Left lung (tissue), 10 donors: ENCODE data around the gene C1QTNF9B. TPM values are rescaled to one million over a fixed set of nuclear protein-coding genes. Genes with fewer than 3 reads are reported as not detected.

Experiments
- ATAC-seq: fragments of 200-7000 bp; cut with Tn5 transposase; one replicate; pipeline ENCODE4 v1.9.1; 2020; ENCODE audit warnings: moderate library complexity
- DNase-seq, 4 donors: peaks; one replicate each; pipeline ENCODE4 v3.0.0-alpha.2; 2013 to 2020
- H3K27ac ChIP-seq, 2 donors: fragments of 200-600 bp; sonication (generic) in 1 of 2; one replicate each; pipeline versions ENCODE4 v1.5.0 to v1.8.0; 2020 to 2021
- H3K27me3 ChIP-seq, 2 donors: fragments of 200-600 bp; sonication (generic) in 1 of 2; one replicate each; pipeline versions ENCODE4 v1.5.0 to v1.8.0; 2020 to 2021
- H3K36me3 ChIP-seq, 2 donors: fragments of 200-600 bp; sonication (generic) in 1 of 2; one replicate each; pipeline versions ENCODE4 v1.5.0 to v1.8.0; 2020 to 2021
- H3K4me1 ChIP-seq, 2 donors: fragments of 200-600 bp; one replicate each; pipeline ENCODE4 v1.8.0; 2021
- H3K4me3 ChIP-seq, 2 donors: fragments of 200-600 bp; sonication (generic) in 1 of 2; one replicate each; pipeline versions ENCODE4 v1.5.0 to v1.8.0; 2020 to 2021; ENCODE audit warnings: mild to moderate bottlenecking in 1 of 2
- H3K9me3 ChIP-seq, 2 donors: fragments of 200-600 bp; sonication (generic) in 1 of 2; one replicate each; pipeline versions ENCODE4 v1.5.0 to v1.8.0; 2020 to 2021
- intact Hi-C, 2 donors: fragments of 100-400 bp; cut with DNase I; formaldehyde crosslinking; loops; one replicate each; pipeline versions ENCODE4 v1.11.2 to v1.14.2; 2022
- polyA plus RNA-seq, 6 donors: library from polyadenylated mRNA; unstranded; fragments of 120-200 nt; gene quantifications; one replicate each; pipeline ENCODE4 v1.2.1, GENCODE V29; 2013; ENCODE audit not compliant: insufficient read length in 6 of 6
- total RNA-seq, 2 donors: library from RNA; stranded (reverse); fragmentation: NEBNext Ultra II Directional; extraction: Animal tissue kit (Norgen Biotek cat#: 25700); gene quantifications; one replicate each; pipeline ENCODE4 v1.2.1, GENCODE V29; 2021
- TF ChIP-seq, protein P1 (sequence below), 2 donors: fragments of 200-600 bp; sonication (generic) in 1 of 2; IDR thresholded peaks; one replicate each; pipeline versions ENCODE4 v1.5.0 to v1.8.0; 2021; ENCODE audit warnings: antibody characterized with exemption in 2 of 2
- donor health status: DM: no; HTN: yes; CAD: no.
- donor health status: DM: no; HTN: no; CAD: no.

Gene C1QTNF9B
- total and polyA plus RNA-seq, 8 donors = 0.34 to 1.6 (median 1.1) TPM; not detected in 1

DNA sequence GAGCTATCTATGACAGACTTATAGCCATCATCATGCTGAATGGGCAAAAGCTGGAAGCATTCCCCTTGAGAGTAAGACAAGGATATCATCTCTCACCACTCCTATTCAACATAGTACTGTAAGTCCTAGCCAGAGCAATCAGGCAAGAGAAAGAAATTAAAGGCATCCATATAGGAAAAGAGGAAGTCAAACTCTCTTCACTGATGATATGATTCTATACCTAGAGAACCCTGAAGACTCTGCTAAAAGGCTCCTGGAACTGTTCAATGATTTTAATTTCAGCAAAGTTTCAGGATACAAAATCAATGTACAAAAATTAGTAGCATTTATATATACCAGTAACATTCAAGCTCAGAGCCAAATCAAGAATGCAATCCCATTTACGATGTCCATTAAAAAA is 21.7 kb upstream of the C1QTNF9B start:
- TF ChIP-seq, protein P1, sequence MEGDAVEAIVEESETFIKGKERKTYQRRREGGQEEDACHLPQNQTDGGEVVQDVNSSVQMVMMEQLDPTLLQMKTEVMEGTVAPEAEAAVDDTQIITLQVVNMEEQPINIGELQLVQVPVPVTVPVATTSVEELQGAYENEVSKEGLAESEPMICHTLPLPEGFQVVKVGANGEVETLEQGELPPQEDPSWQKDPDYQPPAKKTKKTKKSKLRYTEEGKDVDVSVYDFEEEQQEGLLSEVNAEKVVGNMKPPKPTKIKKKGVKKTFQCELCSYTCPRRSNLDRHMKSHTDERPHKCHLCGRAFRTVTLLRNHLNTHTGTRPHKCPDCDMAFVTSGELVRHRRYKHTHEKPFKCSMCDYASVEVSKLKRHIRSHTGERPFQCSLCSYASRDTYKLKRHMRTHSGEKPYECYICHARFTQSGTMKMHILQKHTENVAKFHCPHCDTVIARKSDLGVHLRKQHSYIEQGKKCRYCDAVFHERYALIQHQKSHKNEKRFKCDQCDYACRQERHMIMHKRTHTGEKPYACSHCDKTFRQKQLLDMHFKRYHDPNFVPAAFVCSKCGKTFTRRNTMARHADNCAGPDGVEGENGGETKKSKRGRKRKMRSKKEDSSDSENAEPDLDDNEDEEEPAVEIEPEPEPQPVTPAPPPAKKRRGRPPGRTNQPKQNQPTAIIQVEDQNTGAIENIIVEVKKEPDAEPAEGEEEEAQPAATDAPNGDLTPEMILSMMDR (IDR thresholded peaks at IDR 0.05) = no peak
- Histone ChIP-seq H3K27me3 (no peaks in the 10 kb centered on the region), H3K9me3 (no peaks in the 10 kb centered on the region), H3K27ac (no peak overlapping the region), H3K4me1 (no peaks in the 10 kb centered on the region), H3K4me3 (no peak overlapping the region), H3K36me3 (no peaks in the 10 kb centered on the region)
- intact Hi-C loops = no loop called here
- DNase-seq = no peak
- no peak for ATAC-seq

DNA sequence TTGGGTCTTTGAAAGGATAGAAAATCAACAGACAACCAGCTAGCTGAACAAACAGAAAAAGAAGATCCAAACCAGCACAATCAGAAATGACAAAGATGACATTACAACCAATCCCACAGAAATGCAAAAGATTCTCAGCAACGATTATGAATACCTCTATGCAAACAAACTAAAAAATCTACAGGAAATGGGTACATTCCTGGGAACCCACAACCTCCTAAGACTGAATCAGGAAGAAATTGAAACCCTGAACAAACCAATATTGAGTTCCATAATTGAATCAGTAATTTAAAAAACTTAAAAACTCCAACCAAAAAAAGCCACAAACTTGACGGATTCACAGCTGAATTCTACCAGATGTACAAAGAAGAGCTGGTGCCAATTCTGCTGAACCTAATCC is 20.9 kb upstream of the C1QTNF9B start:
- no peaks in the 10 kb centered on the region for H3K9me3 ChIP-seq
- H3K27me3 ChIP-seq = no peaks in the 10 kb centered on the region
- intact Hi-C loops = no loop called here
- H3K36me3 ChIP-seq = no peaks in the 10 kb centered on the region
- no peak for ATAC-seq
- TF ChIP-seq, protein P1 (IDR thresholded peaks at IDR 0.05) = no peak
- no peaks in the 10 kb centered on the region for H3K4me1 ChIP-seq
- no peak overlapping the region for H3K27ac ChIP-seq
- no peak overlapping the region for H3K4me3 ChIP-seq
- no peak for DNase-seq

- ATAC-seq = no peak
These were observed 18.0 kb upstream of the C1QTNF9B start for GRCh38 chr13:23915308-23915707.

GRCh38 chr13:23912469-23912868 is 15.2 kb upstream of the C1QTNF9B start:
- no peaks in the 10 kb centered on the region for H3K9me3 ChIP-seq
- DNase-seq (no peak), ATAC-seq (no peak)
- intact Hi-C loops = no loop called here
- TF ChIP-seq, protein P1 (IDR thresholded peaks at IDR 0.05) = no peak
- no peaks in the 10 kb centered on the region for H3K27me3 ChIP-seq
- H3K27ac ChIP-seq = no peak overlapping the region
- no peaks in the 10 kb centered on the region for H3K36me3 ChIP-seq
- no peak overlapping the region for H3K4me3 ChIP-seq
- no peaks in the 10 kb centered on the region for H3K4me1 ChIP-seq

More at GRCh38 chr13:23915308-23915707, 18.0 kb upstream of the C1QTNF9B start:
- Histone ChIP-seq H3K4me1 (no peaks in the 10 kb centered on the region), H3K4me3 (no peak overlapping the region), H3K36me3 (no peaks in the 10 kb centered on the region), H3K27me3 (no peaks in the 10 kb centered on the region), H3K9me3 (no peaks in the 10 kb centered on the region), H3K27ac (no peak overlapping the region)
- no peak for DNase-seq
- intact Hi-C loops = no loop called here
- TF ChIP-seq, protein P1 (IDR thresholded peaks at IDR 0.05) = no peak

- Histone ChIP-seq H3K27ac (no peak overlapping the region), H3K9me3 (no peaks in the 10 kb centered on the region), H3K4me1 (no peaks in the 10 kb centered on the region), H3K36me3 (no peaks in the 10 kb centered on the region), H3K27me3 (peaks cover 0 to 5% of the 10 kb centered on the region in 2 donors), H3K4me3 (no peak overlapping the region)
- intact Hi-C loops = no loop called here
- ATAC-seq = no peak
- TF ChIP-seq, protein P1 (IDR thresholded peaks at IDR 0.05) = no peak
- DNase-seq = no peak
These were observed 12.3 kb upstream of the C1QTNF9B start for GRCh38 chr13:23909606-23910005.
